Inflammatory macrophage treated with lipopolysaccharide for 4 hours (primary cell): ENCODE results near the gene TMEM74B.

Experiments
- DNase-seq: peaks from one replicate; pipeline ENCODE4 v3.0.0-alpha.2; 2020

Gene TMEM74B

GRCh38 chr20:1131354-1131753 is 53.4 kb downstream of the TMEM74B start:
- DNase-seq = no peak

GRCh38 chr20:1130847-1131246 is 53.9 kb downstream of the TMEM74B start:
- DNase-seq = peak; percentile 78
